ENCODE results near the gene EGR1.

Gene EGR1

GRCh38 chr5:138515556-138516245 is 50.4 kb downstream of the EGR1 start:
- no peak for DNase-seq

DNA sequence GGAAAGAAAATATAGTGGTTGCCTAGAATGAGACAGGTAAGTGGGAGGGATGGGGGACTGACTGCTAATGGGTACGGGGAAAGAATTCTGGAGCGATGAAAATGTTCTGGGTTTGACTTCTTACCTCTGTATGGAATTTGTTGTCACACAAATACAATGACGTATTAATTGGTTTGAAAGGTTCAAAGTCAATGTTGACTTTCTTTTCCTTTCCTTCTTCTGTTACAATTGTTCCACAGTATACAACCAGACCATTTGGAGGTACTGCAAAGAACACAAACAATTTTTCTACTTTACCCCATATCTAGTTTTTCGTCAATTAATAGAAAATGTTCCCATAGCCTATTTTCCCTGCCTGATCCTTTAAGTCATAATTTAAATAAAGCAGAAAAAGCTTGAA is 52.2 kb downstream of the EGR1 start:
- DNase-seq = no peak
